LNCAP (cell line): ENCODE data around the gene ARHGAP45.

Source experiments
- TF ChIP-seq, protein P1 (sequence below): fragments of 450-650 bp; IDR thresholded peaks from 2 replicates; pipeline ENCODE4 v1.5.1; 2017; ENCODE audit warnings: mild to moderate bottlenecking

Gene ARHGAP45

DNA sequence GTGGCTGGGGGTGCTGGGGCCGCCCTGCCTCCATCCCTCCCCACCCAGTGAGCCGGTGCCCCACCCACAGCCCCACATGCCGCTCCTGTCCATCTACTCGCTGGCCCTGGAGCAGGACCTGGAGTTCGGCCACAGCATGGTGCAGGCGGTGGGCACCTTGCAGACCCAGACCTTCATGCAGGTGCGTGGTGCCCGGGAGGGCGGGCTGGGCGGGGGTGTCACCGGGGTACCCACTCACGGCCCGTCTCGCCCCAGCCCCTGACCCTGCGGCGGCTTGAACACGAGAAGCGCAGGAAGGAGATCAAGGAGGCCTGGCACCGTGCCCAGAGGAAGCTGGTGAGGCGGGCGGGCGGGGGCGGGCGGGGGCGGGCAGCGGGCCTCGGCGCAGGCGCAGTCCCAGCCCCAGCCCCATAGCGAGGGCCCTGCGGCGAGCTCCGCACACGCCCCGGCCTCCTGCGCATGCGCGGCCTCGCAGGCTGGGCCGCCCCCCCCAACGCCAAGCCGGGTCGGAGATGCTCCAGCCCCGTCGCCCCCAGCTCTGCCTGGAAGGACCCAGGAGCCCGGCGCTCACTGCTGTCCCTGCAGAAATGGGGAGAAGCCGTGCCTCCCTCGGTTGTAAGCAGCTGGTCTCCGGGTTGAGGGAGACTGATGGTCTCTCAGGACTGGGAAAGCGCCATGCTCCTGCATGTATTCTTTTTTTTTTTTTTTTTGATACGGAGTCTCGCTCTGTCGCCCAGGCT lies 7.7 kb downstream of the ARHGAP45 start:
- TF ChIP-seq, protein P1, sequence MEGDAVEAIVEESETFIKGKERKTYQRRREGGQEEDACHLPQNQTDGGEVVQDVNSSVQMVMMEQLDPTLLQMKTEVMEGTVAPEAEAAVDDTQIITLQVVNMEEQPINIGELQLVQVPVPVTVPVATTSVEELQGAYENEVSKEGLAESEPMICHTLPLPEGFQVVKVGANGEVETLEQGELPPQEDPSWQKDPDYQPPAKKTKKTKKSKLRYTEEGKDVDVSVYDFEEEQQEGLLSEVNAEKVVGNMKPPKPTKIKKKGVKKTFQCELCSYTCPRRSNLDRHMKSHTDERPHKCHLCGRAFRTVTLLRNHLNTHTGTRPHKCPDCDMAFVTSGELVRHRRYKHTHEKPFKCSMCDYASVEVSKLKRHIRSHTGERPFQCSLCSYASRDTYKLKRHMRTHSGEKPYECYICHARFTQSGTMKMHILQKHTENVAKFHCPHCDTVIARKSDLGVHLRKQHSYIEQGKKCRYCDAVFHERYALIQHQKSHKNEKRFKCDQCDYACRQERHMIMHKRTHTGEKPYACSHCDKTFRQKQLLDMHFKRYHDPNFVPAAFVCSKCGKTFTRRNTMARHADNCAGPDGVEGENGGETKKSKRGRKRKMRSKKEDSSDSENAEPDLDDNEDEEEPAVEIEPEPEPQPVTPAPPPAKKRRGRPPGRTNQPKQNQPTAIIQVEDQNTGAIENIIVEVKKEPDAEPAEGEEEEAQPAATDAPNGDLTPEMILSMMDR: no peak

DNA sequence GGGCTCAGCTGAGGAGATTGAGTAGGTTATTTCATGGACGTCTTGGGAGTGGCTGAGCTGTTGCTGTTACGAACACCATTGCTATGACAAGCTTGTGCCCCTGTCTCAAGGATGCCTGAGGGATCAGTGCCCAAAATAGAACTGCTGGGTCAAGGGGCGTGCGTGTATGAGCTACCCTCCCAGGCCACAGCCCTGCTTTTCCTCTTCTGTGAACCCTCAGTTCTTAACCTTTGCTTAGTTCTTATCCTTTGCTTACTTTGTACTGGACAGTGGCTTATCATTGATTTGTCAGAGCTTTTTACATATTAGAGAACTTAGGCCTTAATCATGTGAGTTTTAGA lies 9.0 kb downstream of the ARHGAP45 start:
- TF ChIP-seq, protein P1: no peak

DNA sequence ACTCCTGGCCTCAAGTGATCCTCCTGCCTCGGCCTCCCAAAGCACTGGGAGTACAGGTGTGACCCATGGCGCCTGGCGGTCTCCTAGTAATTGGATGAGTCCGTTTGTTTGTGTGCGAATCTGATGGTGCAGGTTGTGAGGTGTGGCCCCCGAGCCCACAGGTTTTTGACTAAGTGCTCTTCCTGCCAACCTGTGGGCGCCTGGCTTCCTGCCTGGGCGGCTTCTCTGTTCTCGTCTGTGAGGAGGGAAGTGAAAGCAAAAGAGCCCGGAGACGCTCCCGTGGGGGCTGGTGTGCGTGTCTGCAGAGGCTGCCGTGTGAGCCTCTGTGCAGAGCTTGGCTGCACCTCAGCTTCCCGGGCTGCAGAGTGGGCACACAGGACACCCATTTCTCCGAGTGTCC lies 10.0 kb downstream of the ARHGAP45 start:
- TF ChIP-seq, protein P1: no peak

DNA sequence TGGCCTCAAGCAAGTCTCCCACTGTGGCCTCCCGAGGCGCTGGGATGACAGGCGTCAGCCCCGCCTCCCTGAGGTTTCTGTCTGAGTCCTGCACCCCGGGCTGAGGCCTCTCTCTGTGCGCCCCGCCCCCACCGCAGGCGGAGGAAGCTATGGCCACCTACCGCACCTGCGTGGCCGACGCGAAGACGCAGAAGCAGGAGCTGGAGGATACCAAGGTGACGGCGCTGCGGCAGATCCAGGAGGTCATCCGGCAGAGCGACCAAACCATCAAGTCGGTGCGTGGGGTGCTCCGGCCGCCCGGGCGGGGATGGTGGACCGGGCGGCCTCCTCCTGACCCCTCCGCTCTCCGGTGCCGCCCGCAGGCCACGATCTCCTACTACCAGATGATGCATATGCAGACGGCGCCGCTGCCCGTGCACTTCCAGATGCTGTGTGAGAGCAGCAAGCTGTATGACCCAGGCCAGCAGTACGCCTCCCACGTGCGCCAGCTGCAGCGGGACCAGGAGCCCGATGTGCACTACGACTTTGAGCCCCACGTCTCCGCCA lies 12.7 kb downstream of the ARHGAP45 start:
- TF ChIP-seq, protein P1: no peak

DNA sequence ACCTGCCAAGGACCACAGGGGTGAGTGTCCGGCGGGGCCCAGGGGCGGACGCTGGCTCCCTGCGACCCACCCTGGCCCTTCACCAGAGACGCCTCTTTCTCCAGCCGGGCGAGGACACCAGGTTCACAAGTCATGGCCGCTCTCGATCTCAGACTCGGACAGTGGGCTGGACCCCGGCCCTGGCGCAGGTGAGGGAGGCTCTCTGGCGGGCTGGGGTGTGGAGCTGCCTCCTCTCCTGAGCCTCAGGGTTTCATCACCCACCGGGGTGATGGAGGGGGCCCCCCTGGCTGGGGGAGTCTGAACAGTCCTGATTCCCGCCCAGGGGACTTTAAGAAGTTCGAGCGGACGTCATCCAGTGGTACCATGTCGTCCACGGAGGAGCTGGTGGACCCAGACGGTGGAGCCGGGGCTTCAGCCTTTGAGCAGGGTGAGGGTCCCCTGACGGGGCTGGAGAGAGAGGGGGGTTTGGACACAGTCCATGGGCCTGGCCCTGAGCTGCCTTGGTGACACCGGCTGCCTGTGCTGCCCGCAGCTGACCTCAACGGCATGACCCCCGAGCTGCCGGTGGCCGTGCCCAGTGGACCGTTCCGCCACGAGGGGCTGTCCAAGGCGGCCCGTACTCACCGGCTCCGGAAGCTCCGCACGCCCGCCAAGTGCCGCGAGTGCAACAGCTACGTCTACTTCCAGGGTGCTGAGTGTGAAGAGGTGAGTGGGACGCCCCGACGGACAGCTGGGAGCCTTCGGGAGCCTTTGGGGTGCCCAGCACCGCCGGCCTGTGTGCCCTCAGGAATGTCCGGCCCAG lies 13.6 kb downstream of the ARHGAP45 start:
- TF ChIP-seq, protein P1: no peak

DNA sequence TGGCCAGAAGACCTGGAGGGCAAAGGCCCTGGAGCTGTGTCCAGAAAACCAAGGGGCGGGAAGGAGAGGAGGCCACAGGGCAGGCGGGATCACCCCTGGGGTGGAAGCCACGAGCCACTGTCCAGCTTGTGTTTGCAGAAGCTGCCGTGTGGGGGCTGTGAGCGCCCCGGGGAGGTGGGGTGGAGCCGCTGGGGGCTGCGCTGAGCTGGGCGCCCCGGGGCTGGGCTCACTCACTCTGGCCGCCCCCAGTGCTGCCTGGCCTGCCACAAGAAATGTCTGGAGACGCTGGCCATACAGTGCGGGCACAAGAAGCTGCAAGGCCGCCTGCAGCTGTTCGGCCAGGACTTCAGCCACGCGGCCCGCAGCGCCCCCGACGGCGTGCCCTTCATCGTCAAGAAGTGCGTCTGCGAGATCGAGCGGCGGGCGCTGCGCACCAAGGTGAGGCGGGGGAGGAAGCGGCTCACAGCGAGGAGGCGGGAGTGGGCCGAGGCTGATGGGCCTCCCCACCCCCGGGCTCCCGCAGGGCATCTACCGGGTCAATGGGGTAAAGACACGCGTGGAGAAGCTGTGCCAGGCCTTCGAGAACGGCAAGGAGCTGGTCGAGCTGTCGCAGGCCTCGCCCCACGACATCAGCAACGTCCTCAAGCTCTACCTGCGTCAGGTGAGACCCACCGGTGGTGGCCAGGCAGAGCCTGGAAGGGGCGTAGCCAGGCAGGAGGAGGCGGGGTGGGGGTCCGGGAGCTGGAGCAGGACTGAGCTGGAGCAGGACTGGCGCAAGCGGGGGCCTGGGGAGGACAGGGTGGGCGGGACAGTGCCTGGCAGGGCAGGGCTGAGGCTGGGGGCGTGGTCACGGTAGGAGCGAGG lies 14.6 kb downstream of the ARHGAP45 start:
- TF ChIP-seq, protein P1: no peak
